Stimulated activated naive CD4-positive, alpha-beta T cell (primary cell): Measurements from ENCODE around the gene MDK.

Experiments used
- DNase-seq, 6 experiments: peaks; one replicate each; lab custom pipeline; 2025; lab: John Stamatoyannopoulos, UW

Gene MDK

DNA sequence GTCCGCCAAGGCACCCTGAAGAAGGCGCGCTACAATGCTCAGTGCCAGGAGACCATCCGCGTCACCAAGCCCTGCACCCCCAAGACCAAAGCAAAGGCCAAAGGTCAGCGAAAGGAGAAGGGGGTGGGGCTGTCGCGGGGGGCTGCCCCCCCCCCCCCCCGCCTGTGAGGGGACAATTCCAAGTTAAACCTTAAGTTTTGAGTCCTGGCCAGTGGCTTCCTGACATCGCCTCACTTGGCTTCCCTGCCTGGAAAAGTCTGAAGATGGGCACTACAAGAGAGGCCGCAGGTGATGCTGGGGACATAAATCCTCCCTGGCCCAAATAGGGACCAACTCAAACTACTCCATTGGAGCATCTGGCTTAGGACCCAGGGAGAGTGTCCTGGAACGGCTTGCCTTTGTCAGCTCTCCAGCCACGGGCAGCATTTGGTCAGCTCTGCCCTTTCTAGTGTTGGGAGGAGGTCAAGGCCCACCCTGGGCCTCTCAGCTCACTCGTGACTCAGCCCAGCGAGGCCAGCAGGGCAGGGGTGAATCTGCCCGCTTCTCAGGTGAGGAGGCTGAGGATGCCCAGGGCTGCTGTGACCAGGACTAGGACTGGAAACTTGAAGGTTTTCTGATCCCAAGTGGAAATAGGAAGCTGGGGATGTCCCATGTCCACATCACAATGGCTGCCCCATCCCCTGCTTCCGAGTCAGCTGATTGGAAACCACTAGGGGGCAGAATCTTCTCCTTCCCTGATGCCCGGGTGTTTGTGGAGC is 1.4 kb downstream of the MDK start:
- no peak for DNase-seq

DNA sequence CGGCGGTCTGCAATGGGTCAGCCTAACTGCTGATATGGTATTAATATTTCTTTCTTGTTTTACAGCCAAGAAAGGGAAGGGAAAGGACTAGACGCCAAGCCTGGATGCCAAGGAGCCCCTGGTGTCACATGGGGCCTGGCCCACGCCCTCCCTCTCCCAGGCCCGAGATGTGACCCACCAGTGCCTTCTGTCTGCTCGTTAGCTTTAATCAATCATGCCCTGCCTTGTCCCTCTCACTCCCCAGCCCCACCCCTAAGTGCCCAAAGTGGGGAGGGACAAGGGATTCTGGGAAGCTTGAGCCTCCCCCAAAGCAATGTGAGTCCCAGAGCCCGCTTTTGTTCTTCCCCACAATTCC is 1.9 kb downstream of the MDK start:
- no peak for DNase-seq

GRCh38 chr11:46383974-46384701 is 2.7 kb downstream of the MDK start:
- no peak for DNase-seq

- DNase-seq: no peak
Measured at GRCh38 chr11:46385169-46386004, 3.9 kb downstream of the MDK start.

- no peak for DNase-seq
Measured at GRCh38 chr11:46386005-46386578, 4.6 kb downstream of the MDK start.

GRCh38 chr11:46386674-46387073 is 5.2 kb downstream of the MDK start:
- no peak for DNase-seq

DNA sequence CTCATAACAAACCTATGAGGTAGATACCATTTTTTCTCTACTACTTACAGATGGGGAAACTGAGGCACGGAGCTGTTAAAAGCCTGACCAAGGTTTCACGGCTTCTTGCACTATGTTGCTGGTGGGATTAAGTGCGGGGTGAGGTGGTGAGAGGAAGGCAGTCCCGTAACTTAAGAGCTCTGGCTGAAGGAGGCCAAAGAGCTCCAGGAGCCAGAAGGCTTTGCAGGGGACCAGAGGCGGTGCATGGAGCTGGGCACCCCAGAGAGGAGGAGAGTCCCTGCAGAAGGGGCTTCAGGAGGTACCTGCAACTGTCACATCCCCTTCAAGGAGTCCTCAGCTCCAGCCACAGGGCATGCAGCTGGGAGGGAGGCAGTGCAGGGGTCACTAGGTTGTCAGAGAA is 6.0 kb downstream of the MDK start:
- DNase-seq: no peak

GRCh38 chr11:46387919-46388618 is 6.6 kb downstream of the MDK start:
- DNase-seq: peak in 1 of 6 experiments; percentile 12

DNA sequence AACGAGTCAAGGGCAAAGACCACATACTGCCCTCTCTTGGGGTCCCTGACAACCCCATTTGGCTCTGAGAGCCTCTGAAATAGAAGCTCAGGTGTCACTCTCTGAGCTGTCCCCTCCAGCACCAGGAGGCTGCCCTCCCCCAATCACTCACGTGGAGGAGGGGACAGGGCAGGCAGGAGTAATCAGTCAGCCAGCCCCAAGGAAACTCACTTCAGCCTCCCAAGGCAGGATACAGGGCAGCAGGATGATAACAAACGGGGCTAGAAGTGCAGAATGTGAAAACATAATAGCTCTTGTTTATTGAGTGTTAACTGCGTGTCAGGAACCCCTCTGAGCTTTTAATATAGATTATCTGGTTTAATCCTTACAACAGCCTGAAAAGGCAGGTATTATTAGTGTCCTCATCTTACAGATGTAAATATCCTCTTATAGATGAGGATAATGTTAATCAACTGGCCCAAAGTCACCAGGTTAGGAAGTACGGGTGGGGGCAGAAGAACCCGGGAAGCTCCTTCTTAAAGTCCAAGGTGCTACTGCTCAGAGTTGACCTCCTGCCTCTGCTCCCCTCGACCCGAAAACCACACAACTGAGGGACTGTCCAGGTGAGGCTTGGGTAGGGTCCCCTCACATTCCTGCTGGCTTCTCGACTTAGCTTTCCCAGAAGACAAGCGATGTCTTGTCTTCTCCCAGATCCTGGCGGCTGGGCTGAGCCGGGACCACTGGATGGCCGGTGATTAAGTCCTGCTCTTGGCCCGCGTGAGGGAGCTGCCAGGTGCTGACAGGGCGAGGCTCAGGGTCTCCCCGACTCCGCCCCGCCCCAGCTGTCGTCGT is 7.4 kb downstream of the MDK start:
- no peak for DNase-seq

- peak in 3 of 6 experiments; percentile 6 to 12 (median 10) for DNase-seq
Measured at GRCh38 chr11:46389450-46390330, 8.2 kb downstream of the MDK start.

DNA sequence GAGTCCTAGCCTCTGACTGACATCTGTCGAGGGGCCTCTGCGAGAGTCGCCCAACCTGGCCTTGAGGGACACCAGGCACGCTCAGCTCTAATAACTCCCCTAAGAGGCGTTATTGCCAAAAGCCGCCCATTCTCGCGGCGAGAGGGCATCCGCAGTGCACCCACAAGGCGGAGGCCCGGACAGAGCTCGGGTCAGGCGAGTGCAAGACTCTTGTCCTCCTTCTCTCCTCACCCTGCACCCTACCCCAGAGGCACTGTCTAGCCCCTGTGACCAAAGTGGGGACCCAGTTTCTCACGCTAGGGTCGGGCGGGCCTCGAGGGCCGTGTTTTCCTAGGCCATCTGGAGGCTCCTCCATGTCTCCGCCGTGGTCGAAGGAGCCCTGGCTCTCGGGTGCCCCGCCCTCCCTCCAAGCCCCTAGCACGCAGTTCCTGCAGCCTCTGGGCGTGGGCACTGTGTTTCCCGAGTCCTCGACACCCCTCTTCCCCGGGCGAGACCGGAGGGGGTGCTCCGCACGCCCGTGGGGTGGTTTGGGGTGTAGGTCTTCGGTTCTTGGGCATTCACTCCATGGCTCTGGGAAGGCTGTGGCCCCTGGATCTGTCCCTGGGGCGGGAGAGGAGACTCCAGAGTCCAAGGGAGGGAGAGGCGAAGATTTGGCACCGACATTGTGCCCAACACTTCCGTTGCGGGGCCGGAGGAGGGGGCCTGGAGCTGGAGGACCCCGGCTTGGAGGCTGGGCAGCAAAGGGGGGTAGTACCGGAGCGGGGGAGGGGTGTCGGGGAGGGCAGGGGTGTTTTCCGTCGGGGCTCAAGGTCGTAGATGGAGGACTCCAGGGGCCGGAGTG is 9.1 kb downstream of the MDK start:
- no peak for DNase-seq

DNA sequence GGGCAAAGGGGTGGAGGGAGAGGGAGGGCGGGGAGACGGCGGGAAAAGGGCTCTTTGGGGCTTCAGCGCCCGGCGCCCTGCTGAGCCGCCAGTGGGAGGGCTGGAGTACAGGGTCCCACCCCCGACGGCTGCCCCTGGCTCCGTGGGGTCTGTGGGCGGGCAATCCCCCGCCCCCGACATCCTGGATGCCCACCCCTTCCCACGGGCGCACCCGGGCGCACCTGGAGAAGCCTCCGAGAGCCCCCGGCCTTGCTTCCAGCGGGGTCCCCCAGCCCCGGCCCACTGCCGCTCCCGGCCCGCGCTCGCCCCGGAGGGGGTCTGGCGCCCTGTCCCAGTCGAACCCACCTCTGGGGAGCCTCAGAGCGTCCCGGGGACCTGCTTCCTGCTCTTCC is 9.7 kb downstream of the MDK start:
- DNase-seq: no peak

DNA sequence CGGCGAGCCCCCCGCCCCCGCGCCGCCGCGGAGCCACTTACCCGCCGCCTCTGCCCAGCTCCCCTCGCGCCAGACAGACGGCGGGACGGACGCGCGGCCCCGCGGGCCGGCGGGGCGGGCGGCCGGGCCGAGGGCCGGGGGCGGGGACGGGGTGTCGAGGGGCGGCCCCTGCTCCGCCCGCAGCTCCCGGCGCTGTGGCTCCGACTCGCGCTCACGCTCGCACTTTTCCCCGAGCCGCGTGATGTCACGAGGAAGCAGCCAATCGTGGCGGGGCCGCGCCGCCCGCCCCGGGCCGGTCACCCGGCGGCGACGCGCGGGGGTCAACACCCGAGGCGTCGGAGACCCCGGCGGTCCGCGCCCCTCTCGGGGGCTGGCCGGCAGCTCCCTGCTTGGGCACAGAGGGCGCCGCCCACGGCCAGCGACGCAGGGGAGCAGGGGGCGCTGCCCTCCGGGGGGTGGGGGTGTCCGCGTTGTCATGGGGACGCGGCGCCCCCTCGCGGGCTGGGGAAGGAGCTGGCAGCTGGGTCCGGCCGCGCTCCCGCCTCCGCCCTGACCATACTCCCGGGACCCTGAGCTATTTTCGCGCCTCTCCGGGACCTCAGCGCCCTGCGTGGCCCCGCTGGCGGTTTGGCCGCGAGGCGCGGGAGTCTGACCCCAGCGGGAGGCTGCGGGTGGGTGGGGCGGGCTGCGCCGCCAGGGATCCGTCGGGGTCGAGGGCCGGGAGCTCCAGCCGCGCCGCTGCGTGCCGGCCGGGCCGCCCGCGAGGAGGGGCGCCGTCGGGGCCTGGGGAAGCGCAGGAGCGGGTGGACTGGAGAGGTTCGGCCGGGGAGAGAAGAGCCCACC is 10.3 kb downstream of the MDK start, which contains the start of gene CHRM4:
Gene CHRM4 (minus strand): TSS at position 199 of the 843 bp plus-strand sequence. CDS start 5,219 bp downstream, outside the sequence.
- DNase-seq: no peak

DNA sequence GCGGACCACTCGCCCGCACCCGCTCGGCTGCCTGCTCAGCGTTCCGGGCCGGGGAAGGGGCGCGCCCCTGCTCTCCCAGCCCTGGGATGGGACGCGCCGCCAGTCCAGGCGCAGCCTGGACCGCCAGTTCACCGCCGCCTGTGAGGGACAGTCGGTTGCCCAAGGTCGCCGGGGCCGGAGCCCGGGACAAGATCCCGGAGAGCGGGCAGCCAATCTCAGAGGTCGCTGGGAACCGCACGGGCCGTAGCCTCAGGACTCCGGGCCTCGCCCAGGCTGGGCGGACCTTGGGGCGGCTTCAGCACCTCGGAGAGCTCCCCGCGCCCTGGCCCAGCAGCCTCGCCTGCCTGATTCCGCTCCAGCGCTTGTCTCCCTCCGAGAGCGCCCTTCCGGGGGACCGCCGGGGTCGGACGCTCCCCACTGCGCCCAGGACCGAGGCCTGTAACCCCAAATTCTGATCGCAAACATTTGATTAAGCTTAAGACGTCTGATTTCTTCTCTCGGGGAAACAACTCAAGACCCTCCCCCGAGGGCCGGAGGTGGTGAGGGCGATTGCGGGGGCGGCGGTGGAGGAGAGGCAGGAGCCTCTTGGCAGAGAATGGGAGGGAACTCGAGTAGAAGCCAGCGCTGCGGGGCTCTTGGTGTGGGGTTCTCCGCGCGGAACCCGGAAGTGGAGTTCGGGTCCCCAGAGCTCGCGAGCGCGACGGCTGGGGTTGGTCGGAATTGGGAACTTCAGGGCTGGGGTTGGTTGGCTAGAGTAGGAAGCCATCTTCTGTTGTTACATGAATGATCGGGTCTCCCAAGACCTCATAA is 11.2 kb downstream of the MDK start:
- peak; percentile 50 to 80 (median 67) for DNase-seq

DNA sequence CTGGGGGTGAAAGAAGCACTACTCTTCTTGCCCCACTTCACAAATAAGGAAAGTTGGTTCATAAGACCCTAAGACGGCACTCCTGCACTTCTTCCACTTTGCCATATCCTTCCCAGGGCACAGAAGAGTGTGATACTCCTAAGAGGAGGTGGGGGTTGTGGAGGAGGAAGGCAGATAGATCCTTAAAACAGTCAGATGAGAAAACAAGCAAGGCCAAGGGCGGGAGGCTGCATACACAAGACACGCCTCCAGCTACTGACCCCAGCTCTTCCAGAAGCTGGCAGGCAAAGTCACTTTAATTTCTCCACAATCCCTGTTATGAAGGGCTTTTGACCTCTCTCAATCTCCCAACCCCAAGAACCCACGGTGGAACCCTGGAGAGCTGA is 11.8 kb downstream of the MDK start:
- no peak for DNase-seq

DNA sequence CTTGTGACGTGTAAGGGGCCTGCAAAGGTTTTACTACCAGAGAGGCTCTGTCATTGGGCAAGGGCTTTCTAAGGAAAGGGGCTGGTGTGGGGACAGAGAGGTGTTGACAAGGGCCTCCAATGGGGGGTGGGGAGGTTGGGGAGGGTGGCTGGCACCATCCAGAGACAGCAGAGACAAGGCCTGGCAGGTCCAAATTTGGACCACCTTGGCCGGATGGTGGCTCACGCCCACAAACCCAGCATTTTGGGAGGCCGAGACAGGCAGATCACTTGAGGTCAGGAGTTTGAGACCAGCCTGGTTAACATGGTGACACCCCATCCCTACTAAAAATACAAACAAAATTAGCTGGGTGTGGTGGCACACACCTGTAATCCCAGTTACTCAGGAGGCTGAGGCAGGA is 12.3 kb downstream of the MDK start:
- no peak for DNase-seq

GRCh38 chr11:46397526-46397925 is 16.1 kb downstream of the MDK start:
- DNase-seq: no peak
